ENCODE results near the gene DCAF15.

DNA sequence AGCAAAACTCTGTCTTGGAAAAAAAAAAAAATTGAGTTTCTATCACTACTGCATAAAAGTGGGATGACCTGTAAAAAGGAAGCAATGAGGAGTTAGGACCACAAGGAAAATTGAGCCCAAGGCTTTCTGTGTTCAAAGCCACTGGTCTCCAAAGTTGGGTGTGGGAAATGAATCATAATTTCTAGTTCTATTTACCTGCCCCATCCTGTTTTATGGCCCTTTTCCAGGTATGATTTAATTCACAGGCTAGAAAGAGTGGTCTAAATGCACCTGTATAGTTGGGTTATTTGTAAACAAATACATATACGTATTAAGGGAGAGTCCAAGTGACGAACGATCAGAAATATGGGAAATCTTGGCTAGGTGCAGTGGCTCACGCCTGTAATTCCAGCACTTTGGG lies 5.9 kb upstream of the DCAF15 start:
- TF ChIP-seq CTCF (conservative IDR thresholded peaks at IDR 0.05) (no peak), ZFX (IDR thresholded peaks at IDR 0.05) (no peak)

Data from C4-2B (cell line).